Loucy (cell line): Measurements from ENCODE around the gene SLC9B2.

Source experiments
- H2AFZ ChIP-seq: fragments of 200-600 bp; sonication (generic); 2 replicates; pipeline ENCODE4 v1.6.0; 2016; ENCODE audit warnings: antibody characterized with exemption, mild to moderate bottlenecking, low read length, moderate library complexity
- H3F3A ChIP-seq: fragments of 200-600 bp; 2 replicates; pipeline ENCODE4 v1.6.0; 2016; ENCODE audit warnings: antibody characterized with exemption, low read depth, mild to moderate bottlenecking
- H3K27me3 ChIP-seq: fragments of 200-600 bp; sonication (generic); 2 replicates; pipeline ENCODE4 v1.6.1; 2014; ENCODE audit warnings: low read length, mild to moderate bottlenecking; ENCODE audit not compliant: insufficient read depth, poor library complexity, severe bottlenecking
- H3K36me3 ChIP-seq: fragments of 200-600 bp; sonication (generic); 2 replicates; pipeline ENCODE4 v1.6.1; 2016; ENCODE audit warnings: low read length; ENCODE audit not compliant: insufficient read depth
- H3K4me1 ChIP-seq: fragments of 200-600 bp; sonication (generic); 2 replicates; pipeline ENCODE4 v1.5.1; 2014; ENCODE audit warnings: low read length, mild to moderate bottlenecking; ENCODE audit not compliant: insufficient read depth, poor library complexity, severe bottlenecking
- H3K4me2 ChIP-seq: fragments of 200-600 bp; sonication (generic); 2 replicates; pipeline ENCODE4 v1.6.0; 2014; ENCODE audit warnings: antibody characterized with exemption, low read length, low read depth, mild to moderate bottlenecking; ENCODE audit not compliant: poor library complexity, severe bottlenecking
- H3K4me3 ChIP-seq: fragments of 200-600 bp; sonication (generic); 2 replicates; pipeline ENCODE4 v1.5.1; 2014; ENCODE audit warnings: low read length, mild to moderate bottlenecking, mixed read lengths; ENCODE audit not compliant: poor library complexity, severe bottlenecking
- H3K79me2 ChIP-seq: fragments of 200-600 bp; sonication (generic); 2 replicates; pipeline ENCODE4 v1.6.1; 2014; ENCODE audit warnings: low read length; ENCODE audit not compliant: insufficient read depth
- H3K9ac ChIP-seq: fragments of 200-600 bp; sonication (generic); 2 replicates; pipeline ENCODE4 v1.6.0; 2014; ENCODE audit warnings: mild to moderate bottlenecking, low read depth, low read length, moderate library complexity; ENCODE audit not compliant: poor library complexity, severe bottlenecking
- H3K9me2 ChIP-seq: fragments of 200-600 bp; sonication (generic); replicated peaks from 2 replicates; pipeline ENCODE4 v1.6.1; 2016; ENCODE audit warnings: low read depth, low read length, mixed read lengths
- H3K9me3 ChIP-seq: fragments of 200-600 bp; sonication (generic); 2 replicates; pipeline ENCODE4 v1.6.1; 2014; ENCODE audit warnings: mild to moderate bottlenecking, antibody characterized with exemption, low read length, low read depth; ENCODE audit not compliant: insufficient read depth
- H4K20me1 ChIP-seq: fragments of 200-600 bp; sonication (generic); 2 replicates; pipeline ENCODE4 v1.6.0; 2014; ENCODE audit warnings: antibody characterized with exemption, low read length, mild to moderate bottlenecking; ENCODE audit not compliant: insufficient read depth, poor library complexity, severe bottlenecking
- EZH2phosphoT487 ChIP-seq: fragments of 200-600 bp; IDR thresholded peaks from 2 replicates; pipeline ENCODE4 v1.6.1; 2018; ENCODE audit warnings: antibody characterized with exemption, mild to moderate bottlenecking, moderate library complexity, borderline replicate concordance
- TF ChIP-seq, protein P1 (sequence below): fragments of 200-600 bp; sonication (generic); conservative IDR thresholded peaks from 2 replicates; pipeline ENCODE4 v1.5.1; 2014; ENCODE audit warnings: mild to moderate bottlenecking, antibody characterized with exemption, low read length

Gene SLC9B2

DNA sequence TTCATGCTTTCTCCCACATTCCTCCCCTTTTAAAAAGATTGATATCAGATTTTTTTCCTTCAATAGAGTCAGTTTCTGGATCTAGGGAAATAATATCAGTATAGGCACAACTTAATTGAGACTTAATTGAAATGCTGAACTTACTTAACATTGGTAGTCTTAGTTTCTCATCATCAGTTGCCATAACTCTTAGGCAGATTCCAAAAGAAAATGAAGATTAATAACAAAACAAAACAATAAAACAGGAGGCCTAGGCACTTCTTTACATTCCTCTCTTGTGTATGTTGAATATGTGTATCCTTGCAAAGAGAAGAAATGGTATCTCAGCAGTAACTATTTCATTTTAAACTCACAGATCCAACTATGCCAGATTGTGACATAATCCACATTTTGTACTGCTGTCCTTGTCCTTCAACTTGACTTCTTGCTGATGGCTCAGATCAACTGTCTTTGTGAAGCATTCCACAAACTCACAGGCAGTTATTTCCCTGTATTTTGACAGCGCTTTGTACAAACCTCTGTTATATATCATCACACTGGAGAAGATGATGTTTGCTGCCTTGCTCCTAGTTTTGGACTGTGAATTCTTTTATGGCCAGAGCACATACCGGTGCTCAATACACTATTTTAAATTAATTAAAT lies 9.1 kb upstream of the SLC9B2 start:
- H3K9me3 ChIP-seq = no peaks in the 10 kb centered on the region
- no peak overlapping the region for H3K4me3 ChIP-seq
- no peaks in the 10 kb centered on the region for H3K4me1 ChIP-seq
- H3K27me3 ChIP-seq = no peaks in the 10 kb centered on the region
- H3F3A ChIP-seq = no peaks in the 10 kb centered on the region
- TF ChIP-seq, protein P1, sequence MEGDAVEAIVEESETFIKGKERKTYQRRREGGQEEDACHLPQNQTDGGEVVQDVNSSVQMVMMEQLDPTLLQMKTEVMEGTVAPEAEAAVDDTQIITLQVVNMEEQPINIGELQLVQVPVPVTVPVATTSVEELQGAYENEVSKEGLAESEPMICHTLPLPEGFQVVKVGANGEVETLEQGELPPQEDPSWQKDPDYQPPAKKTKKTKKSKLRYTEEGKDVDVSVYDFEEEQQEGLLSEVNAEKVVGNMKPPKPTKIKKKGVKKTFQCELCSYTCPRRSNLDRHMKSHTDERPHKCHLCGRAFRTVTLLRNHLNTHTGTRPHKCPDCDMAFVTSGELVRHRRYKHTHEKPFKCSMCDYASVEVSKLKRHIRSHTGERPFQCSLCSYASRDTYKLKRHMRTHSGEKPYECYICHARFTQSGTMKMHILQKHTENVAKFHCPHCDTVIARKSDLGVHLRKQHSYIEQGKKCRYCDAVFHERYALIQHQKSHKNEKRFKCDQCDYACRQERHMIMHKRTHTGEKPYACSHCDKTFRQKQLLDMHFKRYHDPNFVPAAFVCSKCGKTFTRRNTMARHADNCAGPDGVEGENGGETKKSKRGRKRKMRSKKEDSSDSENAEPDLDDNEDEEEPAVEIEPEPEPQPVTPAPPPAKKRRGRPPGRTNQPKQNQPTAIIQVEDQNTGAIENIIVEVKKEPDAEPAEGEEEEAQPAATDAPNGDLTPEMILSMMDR = no peak
- no peak for TF ChIP-seq EZH2phosphoT487
- H3K79me2 ChIP-seq = no peaks in the 10 kb centered on the region
- no peak overlapping the region for H3K4me2 ChIP-seq
- H3K9ac ChIP-seq = no peak overlapping the region
- H4K20me1 ChIP-seq = no peaks in the 10 kb centered on the region
- H3K9me2 ChIP-seq = no peaks in the 10 kb centered on the region
- no peak overlapping the region for H2AFZ ChIP-seq
- no peaks in the 10 kb centered on the region; the same call in 1 of the 2 replicates for H3K36me3 ChIP-seq

DNA sequence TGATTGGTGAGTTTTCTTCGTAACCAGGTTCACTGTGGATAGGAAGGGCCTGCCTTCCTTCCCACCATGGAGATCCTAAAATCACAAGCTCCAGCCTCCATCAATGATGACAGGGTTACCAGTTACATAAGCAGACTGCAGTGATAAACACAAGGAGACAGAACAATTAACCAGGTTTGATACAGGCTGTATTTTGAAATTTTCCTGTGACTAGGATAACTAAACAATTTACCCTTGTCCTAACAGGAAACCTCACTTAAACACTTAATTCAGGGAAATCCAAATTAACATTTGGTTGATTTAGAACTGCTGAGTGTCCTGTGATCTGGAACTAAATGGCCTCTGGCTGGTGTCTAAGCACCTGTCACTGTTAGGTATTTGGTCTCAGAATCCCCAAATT lies 3.1 kb upstream of the SLC9B2 start:
- H3K36me3 ChIP-seq = no peaks in the 10 kb centered on the region
- peaks cover 4% of the 10 kb centered on the region for H4K20me1 ChIP-seq
- peaks cover 15% of the 10 kb centered on the region for H3K4me1 ChIP-seq
- peaks cover 15% of the 10 kb centered on the region for H3K79me2 ChIP-seq
- H3K9ac ChIP-seq = no peak overlapping the region
- no peaks in the 10 kb centered on the region for H3K9me2 ChIP-seq
- H2AFZ ChIP-seq = no peak overlapping the region
- H3K27me3 ChIP-seq = no peaks in the 10 kb centered on the region
- no peaks in the 10 kb centered on the region for H3K9me3 ChIP-seq
- no peak for TF ChIP-seq EZH2phosphoT487
- TF ChIP-seq, protein P1 = no peak
- no peak overlapping the region for H3K4me2 ChIP-seq
- H3K4me3 ChIP-seq = no peak overlapping the region
- no peaks in the 10 kb centered on the region for H3F3A ChIP-seq

DNA sequence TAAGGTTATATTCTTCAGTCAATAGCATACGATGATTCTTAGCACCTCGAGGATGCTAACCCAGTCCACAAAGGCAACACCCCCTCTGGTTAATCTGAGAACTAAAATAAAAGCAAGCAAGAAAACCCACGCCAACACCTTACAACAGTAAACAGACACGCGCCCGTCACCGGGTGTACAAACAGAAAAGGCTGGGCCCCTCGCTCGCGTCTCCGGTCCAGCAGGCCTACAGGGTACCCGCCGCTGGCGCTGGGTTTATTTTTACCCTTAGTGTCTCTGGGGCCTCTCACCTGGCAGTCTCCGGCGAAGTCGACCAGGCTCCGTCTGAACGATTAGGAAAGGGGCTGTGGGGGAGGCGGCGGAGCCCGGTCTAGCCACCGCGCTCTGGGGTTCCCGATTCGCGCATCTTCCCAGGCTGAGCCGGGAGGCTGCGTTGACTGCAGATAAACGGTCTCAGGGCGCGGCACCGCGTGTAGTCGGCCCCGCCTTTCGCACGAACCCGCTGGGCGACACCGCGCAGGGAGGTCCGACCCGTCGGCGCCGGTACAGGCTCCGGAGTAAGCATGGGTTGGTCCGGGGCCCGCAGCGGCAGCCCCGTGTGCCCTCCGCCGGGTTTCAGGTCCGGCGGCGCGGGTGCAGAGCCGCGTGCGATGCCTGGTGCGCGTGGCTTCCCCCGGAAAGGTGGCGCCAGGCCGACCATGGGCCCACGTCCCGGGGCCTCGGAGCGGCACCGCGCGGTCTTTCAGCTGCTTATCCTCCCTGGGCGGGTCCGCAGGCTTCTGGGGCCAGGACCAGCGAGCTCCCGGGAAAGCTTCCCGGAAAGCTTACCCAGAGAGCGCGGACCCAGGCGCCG lies 441 bp downstream of the SLC9B2 start:
- peaks cover 36% of the 10 kb centered on the region for H3K79me2 ChIP-seq
- H3K36me3 ChIP-seq = no peaks in the 10 kb centered on the region
- peak overlapping the region; percentile 81 for H3K9ac ChIP-seq
- no peaks in the 10 kb centered on the region for H3K9me3 ChIP-seq
- H3F3A ChIP-seq = no peaks in the 10 kb centered on the region
- no peaks in the 10 kb centered on the region for H3K27me3 ChIP-seq
- peaks cover 32% of the 10 kb centered on the region for H3K4me1 ChIP-seq
- TF ChIP-seq, protein P1 = peak; percentile 19; the same call in 1 of the 2 replicates
- TF ChIP-seq EZH2phosphoT487 = no peak
- peak overlapping the region; percentile 75 for H3K4me2 ChIP-seq
- peak overlapping the region; percentile 89 for H2AFZ ChIP-seq
- H3K4me3 ChIP-seq = peak overlapping the region; percentile 86
- H4K20me1 ChIP-seq = peaks cover 5% of the 10 kb centered on the region
- H3K9me2 ChIP-seq = no peaks in the 10 kb centered on the region
